GM23248 (cell line): ENCODE data around the gene DNAJC1. TPM values are rescaled to one million over a fixed set of nuclear protein-coding genes. Genes with fewer than 3 reads are reported as not detected.
A peak's percentile ranks its signal among the peaks of the same experiment; 100 is the strongest.

Source experiments
- DNase-seq: peaks from one replicate; pipeline ENCODE4 v3.0.0-alpha.2; 2015
- H2AFZ ChIP-seq: fragments of 200-600 bp; sonication (generic); 2 replicates; pipeline ENCODE4 v1.6.1; 2016; ENCODE audit warnings: antibody characterized with exemption
- H3F3A ChIP-seq: fragments of 200-600 bp; sonication (generic); 2 replicates; pipeline ENCODE4 v1.6.1; 2016; ENCODE audit warnings: mild to moderate bottlenecking, antibody characterized with exemption, mixed run types; ENCODE audit not compliant: insufficient read depth
- H3K27ac ChIP-seq: fragments of 200-600 bp; sonication (generic); 2 replicates; pipeline ENCODE4 v1.5.1; 2016; ENCODE audit warnings: mild to moderate bottlenecking
- H3K27me3 ChIP-seq: fragments of 200-600 bp; sonication (generic); replicated peaks from 2 replicates; pipeline ENCODE4 v1.6.1; 2016; ENCODE audit warnings: mild to moderate bottlenecking; ENCODE audit not compliant: insufficient read depth
- H3K36me3 ChIP-seq: fragments of 200-600 bp; sonication (generic); 2 replicates; pipeline ENCODE4 v1.6.1; 2016; ENCODE audit warnings: low read depth, mild to moderate bottlenecking
- H3K4me1 ChIP-seq: fragments of 200-600 bp; sonication (generic); 2 replicates; pipeline ENCODE4 v1.6.1; 2016; ENCODE audit warnings: mild to moderate bottlenecking; ENCODE audit not compliant: insufficient read depth
- H3K4me2 ChIP-seq: fragments of 200-600 bp; sonication (generic); one replicate; pipeline ENCODE4 v1.6.1; 2016; ENCODE audit warnings: mild to moderate bottlenecking; ENCODE audit not compliant: unreplicated experiment
- H3K4me3 ChIP-seq: fragments of 200-600 bp; sonication (generic); 2 replicates; pipeline ENCODE4 v1.5.1; 2016; ENCODE audit warnings: mild to moderate bottlenecking
- H3K79me2 ChIP-seq: fragments of 200-600 bp; sonication (generic); 2 replicates; pipeline ENCODE4 v1.6.1; 2016; ENCODE audit warnings: mild to moderate bottlenecking; ENCODE audit not compliant: insufficient read depth
- H3K9ac ChIP-seq: fragments of 200-600 bp; sonication (generic); 2 replicates; pipeline ENCODE4 v1.6.1; 2016; ENCODE audit warnings: mild to moderate bottlenecking
- H3K9me2 ChIP-seq: fragments of 200-600 bp; sonication (generic); 2 replicates; pipeline ENCODE4 v1.6.1; 2016; ENCODE audit warnings: mixed run types, mild to moderate bottlenecking, moderate library complexity; ENCODE audit not compliant: insufficient read depth
- H3K9me3 ChIP-seq: fragments of 200-600 bp; sonication (generic); one replicate; pipeline ENCODE4 v1.6.1; 2017; ENCODE audit warnings: low read depth
- H4K20me1 ChIP-seq: fragments of 200-600 bp; sonication (generic); 2 replicates; pipeline ENCODE4 v1.6.0; 2016; ENCODE audit not compliant: insufficient read depth
- EZH2 ChIP-seq: fragments of 200-600 bp; sonication (generic); IDR thresholded peaks from 2 replicates; pipeline ENCODE4 v1.6.1; 2018; ENCODE audit warnings: antibody characterized with exemption, mild to moderate bottlenecking; ENCODE audit not compliant: insufficient read depth, poor library complexity, severe bottlenecking
- EZH2phosphoT487 ChIP-seq: fragments of 200-600 bp; sonication (generic); IDR thresholded peaks from 2 replicates; pipeline ENCODE4 v1.6.1; 2018; ENCODE audit warnings: antibody characterized with exemption, moderate library complexity, mild to moderate bottlenecking, low read depth; ENCODE audit not compliant: insufficient read depth
- WGBS, 2 experiments: methylation state at CpG; one replicate each; pipeline ENCODE4 v1.1.6; 2015 to 2017; ENCODE audit warnings: low lambda C conversion rate in 2 of 2, low coverage in 1 of 2; ENCODE audit errors: missing lambda C conversion rate in 2 of 2; 5-methylcytosine and 5-hydroxymethylcytosine counted together
- in situ Hi-C: fragments of 300-500 bp; cut with MboI; formaldehyde crosslinking; loops from 2 replicates; pipeline ENCODE4 v1.15.0; 2020
- polyA plus RNA-seq: library from polyadenylated mRNA; unstranded; fragments of >200 nt; fragmentation: Nextera tagmentation; extraction: Ambion mirVana; gene quantifications from 2 replicates; pipeline ENCODE4 v1.2.1, GENCODE V29; 2016
- total RNA-seq: library from RNA; depleted of rRNA; stranded (reverse); fragments of >200 nt; shearing (Covaris generic); gene quantifications from 2 replicates; pipeline ENCODE4 v1.2.3, GENCODE V29; 2014

DNAJC1 gene
- total and polyA plus RNA-seq, 2 experiments from 2014 or later, result 50.9 to 63.9 TPM

DNA sequence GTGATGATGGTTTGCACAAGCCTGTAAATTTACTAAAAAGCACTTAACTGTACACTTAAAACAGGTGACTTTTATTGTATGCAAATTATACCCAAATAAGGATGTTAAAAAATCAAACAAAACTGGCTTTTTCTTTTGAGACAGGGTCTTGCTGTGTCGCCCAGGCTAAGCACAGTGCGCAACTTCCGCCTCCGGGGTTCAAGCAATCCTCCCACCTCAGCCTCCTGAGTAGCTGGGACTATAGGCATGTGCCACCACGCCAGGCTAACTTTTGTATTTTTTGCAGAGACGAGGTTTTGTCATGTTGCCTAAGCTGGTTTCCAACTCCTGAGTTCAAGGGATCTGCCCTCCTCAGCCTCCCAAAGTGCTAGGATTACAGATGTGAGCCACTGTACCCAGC lies 77.7 kb downstream of the DNAJC1 start:
- Histone ChIP-seq H3K9me2 (no peaks in the 10 kb centered on the region), H4K20me1 (no peaks in the 10 kb centered on the region), H3K79me2 (peaks cover 30% of the 10 kb centered on the region), H3K9me3 (no peaks in the 10 kb centered on the region), H3F3A (peaks cover 32% of the 10 kb centered on the region), H3K36me3 (no peaks in the 10 kb centered on the region), H3K4me1 (peaks cover 37% of the 10 kb centered on the region), H3K4me2 (no peak overlapping the region), H2AFZ (no peak overlapping the region), H3K9ac (no peak overlapping the region), H3K27me3 (no peaks in the 10 kb centered on the region), H3K4me3 (no peak overlapping the region), H3K27ac (peak overlapping the region; percentile 60; the same call in 1 of the 2 replicates)
- TF ChIP-seq EZH2 (no peak), EZH2phosphoT487 (no peak)
- in situ Hi-C loops, result loop anchor here (25.0 kb wide), 1 partner anchor 389 kb away; the partner anchor contains the start of genes MLLT10 and SKIDA1
- no peak for DNase-seq
- WGBS, 2 experiments, result 93 to 97% methylated on average over 6 of the region's 6 CpGs

DNA sequence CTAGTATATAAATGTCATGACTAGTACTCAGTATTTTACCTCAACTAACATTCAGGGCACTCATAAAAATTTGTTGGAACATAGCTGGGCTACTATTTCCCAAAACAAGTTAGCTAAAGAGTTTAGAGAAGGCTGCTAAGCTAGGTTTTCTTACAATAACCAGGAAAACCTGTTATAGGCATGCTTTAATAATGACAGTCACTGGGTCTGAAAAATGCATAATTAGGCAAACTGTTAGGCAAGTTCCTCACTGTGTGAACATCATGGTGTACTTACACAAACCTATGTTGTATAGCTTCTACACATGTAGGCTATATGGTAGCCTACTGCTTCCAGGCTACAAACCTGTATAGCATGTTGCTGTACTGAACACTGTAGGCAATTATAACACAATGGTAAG lies 79.0 kb downstream of the DNAJC1 start:
- no peaks in the 10 kb centered on the region for H3K9me2 ChIP-seq

DNA sequence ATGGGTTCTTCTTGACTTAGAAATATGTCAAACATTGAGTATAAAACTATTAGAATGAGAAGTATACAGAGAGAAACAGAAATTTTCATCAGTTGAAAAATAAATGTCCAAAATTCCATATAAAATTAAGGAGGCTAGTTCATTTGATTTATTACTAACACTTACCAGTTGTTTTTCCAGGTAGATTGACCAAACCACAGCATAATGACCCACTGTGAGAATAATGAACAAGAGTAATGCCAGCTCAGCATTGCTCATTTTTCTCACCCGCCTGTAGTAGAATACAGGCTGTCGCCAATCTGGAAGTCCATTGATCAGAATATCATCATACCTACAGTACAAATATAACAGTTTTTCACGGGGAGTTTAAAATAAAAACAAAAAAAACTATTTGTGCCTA lies 82.9 kb downstream of the DNAJC1 start:
- Histone ChIP-seq H3K4me2 (no peak overlapping the region), H3K9me3 (no peaks in the 10 kb centered on the region), H3F3A (peaks cover 4% of the 10 kb centered on the region; the same call in 1 of the 2 replicates), H3K4me1 (no peaks in the 10 kb centered on the region), H3K9ac (no peak overlapping the region), H3K27me3 (no peaks in the 10 kb centered on the region), H3K36me3 (no peaks in the 10 kb centered on the region), H3K79me2 (peaks cover 5% of the 10 kb centered on the region; the same call in 1 of the 2 replicates), H2AFZ (no peak overlapping the region), H3K27ac (no peak overlapping the region), H4K20me1 (no peaks in the 10 kb centered on the region), H3K4me3 (no peak overlapping the region), H3K9me2 (no peaks in the 10 kb centered on the region)
- 96% methylated on average over 3 of the region's 3 CpGs for WGBS, 2 experiments
- no peak for TF ChIP-seq EZH2
- no peak for TF ChIP-seq EZH2phosphoT487
- DNase-seq, result no peak
- in situ Hi-C loops, result no loop called here

More for the DNA sequence above, 79.0 kb downstream of the DNAJC1 start:
- in situ Hi-C loops, result no loop called here
- Histone ChIP-seq H4K20me1 (no peaks in the 10 kb centered on the region), H3K27me3 (no peaks in the 10 kb centered on the region), H3K36me3 (no peaks in the 10 kb centered on the region), H3K27ac (no peak overlapping the region), H3K9me3 (no peaks in the 10 kb centered on the region), H3K4me2 (no peak overlapping the region), H3K79me2 (peaks cover 18% of the 10 kb centered on the region; the same call in 1 of the 2 replicates), H3K4me1 (peaks cover 37% of the 10 kb centered on the region), H2AFZ (no peak overlapping the region), H3K9ac (no peak overlapping the region), H3K4me3 (no peak overlapping the region), H3F3A (peaks cover 32% of the 10 kb centered on the region)
- no peak for DNase-seq
- TF ChIP-seq EZH2 (no peak), EZH2phosphoT487 (no peak)

DNA sequence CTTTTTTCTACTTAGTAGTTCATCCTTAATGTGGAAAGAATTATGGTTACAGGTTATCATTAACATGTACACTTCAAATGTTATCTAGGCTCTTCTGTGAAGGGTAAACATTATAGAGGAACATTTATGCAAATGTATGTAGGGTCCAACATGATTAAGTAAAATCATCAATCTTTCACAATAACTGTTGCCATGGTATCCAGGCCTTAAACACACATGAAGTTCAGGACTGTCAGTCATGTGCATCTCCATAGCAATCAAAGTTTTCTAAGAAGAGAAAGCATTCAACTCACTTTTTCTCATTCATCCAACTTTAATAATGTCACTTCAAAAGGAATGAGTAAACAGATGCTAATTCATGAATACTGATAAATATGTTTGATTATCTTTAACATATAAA lies 83.6 kb downstream of the DNAJC1 start:
- Histone ChIP-seq H3K36me3 (0 out of 2 replicates have a peak, but pooled peaks cover 4% of the 10 kb centered on the region), H3K9me2 (no peaks in the 10 kb centered on the region), H3K4me2 (no peak overlapping the region), H3K9me3 (no peaks in the 10 kb centered on the region), H3K9ac (no peak overlapping the region), H4K20me1 (no peaks in the 10 kb centered on the region), H3K4me3 (no peak overlapping the region), H3K27me3 (no peaks in the 10 kb centered on the region), H3K27ac (no peak overlapping the region), H3F3A (no peaks in the 10 kb centered on the region), H3K4me1 (no peaks in the 10 kb centered on the region), H2AFZ (no peak overlapping the region), H3K79me2 (peaks cover 5% of the 10 kb centered on the region; the same call in 1 of the 2 replicates)
- in situ Hi-C loops, result no loop called here
- no peak for DNase-seq
- TF ChIP-seq EZH2phosphoT487 (no peak), EZH2 (no peak)

DNA sequence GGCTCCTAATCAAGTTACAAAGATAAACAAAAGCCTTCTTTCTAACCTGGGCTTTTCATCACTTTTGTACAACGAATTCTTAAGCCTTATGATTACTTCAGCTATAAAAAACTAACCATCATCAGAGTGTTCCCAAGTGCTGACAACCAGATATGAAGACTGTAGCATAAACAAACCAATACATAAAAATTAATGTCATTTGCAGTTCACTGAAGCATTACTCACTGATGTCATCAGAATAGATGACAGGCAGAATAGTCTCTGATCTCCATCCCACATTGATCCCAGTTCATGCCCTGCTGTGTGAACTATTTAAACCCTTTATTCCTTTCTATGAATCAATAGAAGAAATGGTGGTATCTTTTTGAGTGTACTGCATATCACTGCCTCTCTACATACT lies 84.4 kb downstream of the DNAJC1 start:
- Histone ChIP-seq H3K4me1 (no peaks in the 10 kb centered on the region), H3K36me3 (0 out of 2 replicates have a peak, but pooled peaks cover 4% of the 10 kb centered on the region), H3K9me3 (no peaks in the 10 kb centered on the region), H3K9ac (no peak overlapping the region), H4K20me1 (no peaks in the 10 kb centered on the region), H2AFZ (no peak overlapping the region), H3K4me2 (no peak overlapping the region), H3K27ac (no peak overlapping the region), H3F3A (no peaks in the 10 kb centered on the region), H3K79me2 (no peaks in the 10 kb centered on the region; the same call in 1 of the 2 replicates), H3K4me3 (no peak overlapping the region), H3K27me3 (no peaks in the 10 kb centered on the region), H3K9me2 (no peaks in the 10 kb centered on the region)
- in situ Hi-C loops, result no loop called here
- TF ChIP-seq EZH2, result no peak
- no peak for DNase-seq
- WGBS, 2 experiments, result 15 to 21% methylated on average over 1 of the region's 1 CpG
